UCSD-AML1 (cell line): ENCODE data around the gene CPED1.

Experiments
- DNase-seq: peaks from one replicate; lab custom pipeline; 2025; ENCODE audit not compliant: unreplicated experiment; lab: John Stamatoyannopoulos, UW

CPED1 gene

DNA sequence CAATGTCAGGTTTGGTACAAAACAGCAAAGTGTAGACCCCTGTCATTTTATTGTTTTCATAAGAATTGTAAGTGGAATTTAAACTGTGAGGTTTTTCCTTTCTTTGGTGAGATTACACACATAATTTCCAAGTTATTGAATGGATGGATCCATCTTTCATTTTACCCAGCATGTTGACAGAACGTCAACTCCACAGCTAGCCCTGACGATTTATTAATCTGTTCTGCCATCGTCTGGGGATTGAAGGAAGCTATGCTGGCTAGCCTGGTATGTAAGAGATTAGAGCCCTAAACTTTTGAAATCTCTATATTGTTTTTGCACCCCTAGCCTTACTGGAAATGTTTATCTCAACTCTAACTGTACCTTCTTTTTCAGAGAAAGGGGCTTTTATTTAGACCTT is 348.9 kb downstream of the CPED1 start:
- no peak for DNase-seq

- no peak for DNase-seq
Measured at GRCh38 chr7:121339082-121339481, 350.6 kb downstream of the CPED1 start.

- no peak for DNase-seq
Measured at GRCh38 chr7:121341933-121342332, 353.4 kb downstream of the CPED1 start.

DNA sequence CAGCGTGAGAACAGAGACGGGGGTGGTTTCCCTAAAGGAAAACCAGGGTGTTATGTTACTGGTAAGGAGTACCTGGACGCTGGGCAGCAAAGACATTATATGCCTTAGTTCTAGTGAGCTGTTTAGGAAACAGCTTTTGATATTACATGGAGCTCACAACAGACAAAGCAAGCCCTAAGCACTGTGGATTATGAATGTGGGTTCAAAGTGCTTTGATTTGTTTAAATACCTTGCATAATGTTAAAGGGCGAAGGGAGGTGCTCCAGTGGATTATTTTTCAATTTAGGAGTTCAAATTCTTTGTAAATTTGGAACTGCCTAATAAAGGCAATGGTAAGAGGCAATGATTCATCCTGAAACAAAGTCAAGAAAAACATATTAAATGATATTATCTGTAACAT is 354.1 kb downstream of the CPED1 start:
- no peak for DNase-seq

DNA sequence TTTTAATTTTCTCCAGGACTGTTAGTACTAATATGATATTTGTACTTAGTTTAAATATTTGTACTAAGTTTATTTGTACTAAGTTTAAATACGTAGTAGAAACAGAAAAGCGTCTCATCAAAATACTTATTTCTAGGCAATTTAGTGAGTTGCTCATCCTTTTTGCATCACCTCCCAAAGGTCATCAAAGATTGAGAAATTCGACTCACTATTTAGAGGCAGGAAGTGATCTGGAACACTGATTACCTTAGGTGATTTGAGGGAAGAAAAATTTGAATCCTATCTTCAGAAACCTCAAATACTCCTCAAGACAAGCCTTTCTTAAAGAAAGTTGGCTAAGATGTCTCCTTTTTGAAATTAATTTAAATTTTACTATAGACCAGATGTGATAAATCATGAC is 354.8 kb downstream of the CPED1 start:
- no peak for DNase-seq

DNA sequence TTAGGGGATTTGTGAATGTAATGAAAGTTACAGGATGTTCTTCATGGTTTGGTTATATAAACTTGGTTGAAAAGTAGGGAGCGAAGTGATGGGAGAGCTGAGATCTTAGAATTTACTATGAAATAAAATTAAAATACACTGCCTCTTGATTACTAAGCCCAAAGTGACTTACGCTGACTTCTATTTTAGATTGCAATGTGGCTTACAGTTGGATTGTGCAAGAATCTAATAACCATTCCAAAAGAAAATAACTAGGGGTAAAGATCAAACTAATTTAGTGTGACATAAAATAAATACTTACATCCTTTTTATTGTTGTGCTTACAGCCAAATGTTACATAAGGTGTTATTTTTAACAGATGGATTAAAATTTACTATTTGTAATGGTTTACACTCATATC is 355.6 kb downstream of the CPED1 start:
- no peak for DNase-seq

- DNase-seq = no peak
Measured at GRCh38 chr7:121344497-121344896, 356.0 kb downstream of the CPED1 start.
